ENCODE measurements around the gene KDM4F. TPM values are rescaled to one million over a fixed set of nuclear protein-coding genes. Genes with fewer than 3 reads are reported as not detected.
A peak's percentile ranks its signal among the peaks of the same experiment; 100 is the strongest.

KDM4F gene
- polyA plus RNA-seq, 1 donor from 2014 or later, result not detected

DNA sequence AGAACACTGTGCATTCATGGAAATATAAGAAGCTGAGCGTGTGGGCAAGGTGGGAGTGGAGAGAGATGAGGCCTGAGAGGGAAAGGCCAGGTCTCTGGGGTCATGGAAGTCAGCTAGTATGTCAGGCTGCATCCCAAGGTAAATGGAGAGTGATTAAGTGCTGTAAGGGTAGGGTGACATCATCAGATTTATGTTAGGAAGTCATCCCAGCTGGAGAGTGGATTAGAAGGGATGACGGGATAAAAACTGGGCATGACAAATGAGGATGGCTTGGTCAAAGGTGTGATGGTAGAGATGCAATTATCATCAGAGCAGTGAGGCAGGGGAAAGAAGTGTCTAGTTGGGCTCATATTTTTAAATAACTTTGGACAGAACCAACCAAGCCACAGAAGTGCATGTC lies 36.9 kb downstream of the KDM4F start:
- Histone ChIP-seq H3F3A (ENCODE audit: insufficient read depth, low read length, poor library complexity, severe bottlenecking) (peaks cover 9% of the 10 kb centered on the region), H3K27me3 (ENCODE audit: insufficient read depth, low read depth, low read length) (no peaks in the 10 kb centered on the region), H3K36me3 (ENCODE audit: insufficient read depth, low read length) (no peaks in the 10 kb centered on the region), H2AFZ (ENCODE audit: low read depth, low read length) (no peak overlapping the region), H3K9me2 (ENCODE audit: insufficient read depth, low read length) (no peaks in the 10 kb centered on the region), H3K79me2 (replicated peaks; ENCODE audit: insufficient read depth, low read length) (no peaks in the 10 kb centered on the region), H4K20me1 (ENCODE audit: insufficient read depth) (no peaks in the 10 kb centered on the region), H3K9ac (ENCODE audit: low read length) (no peak overlapping the region), H3K27ac (ENCODE audit: low read length) (no peak overlapping the region), H3K4me2 (ENCODE audit: low read length) (no peak overlapping the region), H3K9me3 (ENCODE audit: low read length) (no peaks in the 10 kb centered on the region), H3K4me3 (ENCODE audit: low read length) (no peak overlapping the region)
- TF ChIP-seq SMC3 (conservative IDR thresholded peaks at IDR 0.05; ENCODE audit: poor library complexity), result no peak
- no peak for TF ChIP-seq TAF1 (IDR thresholded peaks at IDR 0.05; ENCODE audit: low read depth)
- TF ChIP-seq MXI1 (conservative IDR thresholded peaks at IDR 0.05; ENCODE audit: poor library complexity, severe bottlenecking), result no peak

DNA sequence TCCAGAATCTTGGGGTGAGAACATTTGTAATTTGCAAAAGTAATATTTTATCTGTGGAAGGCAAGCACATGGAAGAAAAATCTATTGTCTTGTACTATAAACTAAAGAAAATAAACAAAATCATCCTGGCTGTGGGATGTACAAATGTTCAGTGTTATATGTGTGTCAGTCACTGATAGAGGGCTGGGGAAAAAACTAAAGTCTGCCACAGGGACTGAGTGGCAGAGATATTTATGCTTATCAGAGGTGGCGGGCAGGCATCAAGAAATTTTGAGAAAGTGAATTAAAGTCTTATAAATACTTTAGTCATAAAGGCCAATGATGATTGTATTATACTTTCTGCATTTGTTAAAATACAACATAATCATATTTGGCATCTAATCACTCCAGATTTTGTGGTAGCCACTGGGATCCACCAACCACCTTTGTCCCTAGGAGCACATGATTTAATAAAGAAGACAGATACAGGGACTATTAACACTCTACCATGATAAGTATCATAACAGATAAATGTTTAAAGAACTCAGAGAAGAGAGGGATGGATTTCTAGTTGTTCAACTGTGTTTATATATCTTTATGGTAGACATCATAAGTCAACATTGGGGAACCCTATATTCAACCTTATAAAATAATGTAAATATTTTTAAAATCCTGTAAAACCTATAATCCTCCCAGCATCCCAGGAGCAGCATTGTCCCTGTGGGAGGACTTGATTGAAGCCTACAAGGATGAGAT lies 37.8 kb downstream of the KDM4F start:
- no peak overlapping the region for H2AFZ ChIP-seq (ENCODE audit: low read depth, low read length)
- no peaks in the 10 kb centered on the region for H3K79me2 ChIP-seq (replicated peaks; ENCODE audit: insufficient read depth, low read length)
- no peaks in the 10 kb centered on the region for H3K9me2 ChIP-seq (ENCODE audit: insufficient read depth, low read length)
- no peak overlapping the region for H3K4me2 ChIP-seq (ENCODE audit: low read length)
- no peaks in the 10 kb centered on the region for H3K27me3 ChIP-seq (ENCODE audit: insufficient read depth, low read depth, low read length)
- no peaks in the 10 kb centered on the region for H3K9me3 ChIP-seq (ENCODE audit: low read length)
- H3K27ac ChIP-seq (ENCODE audit: low read length), result no peak overlapping the region
- no peaks in the 10 kb centered on the region for H3K36me3 ChIP-seq (ENCODE audit: insufficient read depth, low read length)
- TF ChIP-seq SMC3 (conservative IDR thresholded peaks at IDR 0.05; ENCODE audit: poor library complexity) (no peak), MXI1 (conservative IDR thresholded peaks at IDR 0.05; ENCODE audit: poor library complexity, severe bottlenecking) (no peak), EP300 (conservative IDR thresholded peaks at IDR 0.05; ENCODE audit: poor library complexity, severe bottlenecking) (no peak), POLR2AphosphoS5 (IDR thresholded peaks at IDR 0.05) (no peak), EZH2 (IDR thresholded peaks at IDR 0.05; ENCODE audit: borderline replicate concordance, insufficient read depth, low read length, poor library complexity, severe bottlenecking) (no peak)
- TF ChIP-seq, protein P1, sequence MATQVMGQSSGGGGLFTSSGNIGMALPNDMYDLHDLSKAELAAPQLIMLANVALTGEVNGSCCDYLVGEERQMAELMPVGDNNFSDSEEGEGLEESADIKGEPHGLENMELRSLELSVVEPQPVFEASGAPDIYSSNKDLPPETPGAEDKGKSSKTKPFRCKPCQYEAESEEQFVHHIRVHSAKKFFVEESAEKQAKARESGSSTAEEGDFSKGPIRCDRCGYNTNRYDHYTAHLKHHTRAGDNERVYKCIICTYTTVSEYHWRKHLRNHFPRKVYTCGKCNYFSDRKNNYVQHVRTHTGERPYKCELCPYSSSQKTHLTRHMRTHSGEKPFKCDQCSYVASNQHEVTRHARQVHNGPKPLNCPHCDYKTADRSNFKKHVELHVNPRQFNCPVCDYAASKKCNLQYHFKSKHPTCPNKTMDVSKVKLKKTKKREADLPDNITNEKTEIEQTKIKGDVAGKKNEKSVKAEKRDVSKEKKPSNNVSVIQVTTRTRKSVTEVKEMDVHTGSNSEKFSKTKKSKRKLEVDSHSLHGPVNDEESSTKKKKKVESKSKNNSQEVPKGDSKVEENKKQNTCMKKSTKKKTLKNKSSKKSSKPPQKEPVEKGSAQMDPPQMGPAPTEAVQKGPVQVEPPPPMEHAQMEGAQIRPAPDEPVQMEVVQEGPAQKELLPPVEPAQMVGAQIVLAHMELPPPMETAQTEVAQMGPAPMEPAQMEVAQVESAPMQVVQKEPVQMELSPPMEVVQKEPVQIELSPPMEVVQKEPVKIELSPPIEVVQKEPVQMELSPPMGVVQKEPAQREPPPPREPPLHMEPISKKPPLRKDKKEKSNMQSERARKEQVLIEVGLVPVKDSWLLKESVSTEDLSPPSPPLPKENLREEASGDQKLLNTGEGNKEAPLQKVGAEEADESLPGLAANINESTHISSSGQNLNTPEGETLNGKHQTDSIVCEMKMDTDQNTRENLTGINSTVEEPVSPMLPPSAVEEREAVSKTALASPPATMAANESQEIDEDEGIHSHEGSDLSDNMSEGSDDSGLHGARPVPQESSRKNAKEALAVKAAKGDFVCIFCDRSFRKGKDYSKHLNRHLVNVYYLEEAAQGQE (IDR thresholded peaks at IDR 0.05; ENCODE audit: borderline replicate concordance), result no peak
- no peak overlapping the region for H3K4me3 ChIP-seq (ENCODE audit: low read length)
- H3K9ac ChIP-seq (ENCODE audit: low read length), result no peak overlapping the region
- no peaks in the 10 kb centered on the region for H4K20me1 ChIP-seq (ENCODE audit: insufficient read depth)
- peaks cover 9% of the 10 kb centered on the region for H3F3A ChIP-seq (ENCODE audit: insufficient read depth, low read length, poor library complexity, severe bottlenecking)

- H2AFZ ChIP-seq (ENCODE audit: low read depth, low read length), result peak overlapping the region; percentile 61
- peak overlapping the region; percentile 69 for H3K9ac ChIP-seq (ENCODE audit: low read length)
- no peaks in the 10 kb centered on the region for H3K27me3 ChIP-seq (ENCODE audit: insufficient read depth, low read depth, low read length)
- H3F3A ChIP-seq (ENCODE audit: insufficient read depth, low read length, poor library complexity, severe bottlenecking), result peaks cover 9% of the 10 kb centered on the region
- H3K9me3 ChIP-seq (ENCODE audit: low read length), result no peaks in the 10 kb centered on the region
- TF ChIP-seq CTCF (IDR thresholded peaks at IDR 0.05; ENCODE audit: poor library complexity, severe bottlenecking) (no peak), EP300 (conservative IDR thresholded peaks at IDR 0.05; ENCODE audit: poor library complexity, severe bottlenecking) (no peak)
- peak overlapping the region; percentile 39 for H3K4me2 ChIP-seq (ENCODE audit: low read length)
- peak overlapping the region; percentile 93 for H3K4me3 ChIP-seq (ENCODE audit: low read length)
- H3K27ac ChIP-seq (ENCODE audit: low read length), result peak overlapping the region; percentile 56
- no peaks in the 10 kb centered on the region for H3K9me2 ChIP-seq (ENCODE audit: insufficient read depth, low read length)
- no peaks in the 10 kb centered on the region for H3K36me3 ChIP-seq (ENCODE audit: insufficient read depth, low read length)
- H3K79me2 ChIP-seq (replicated peaks; ENCODE audit: insufficient read depth, low read length), result no peaks in the 10 kb centered on the region
- no peaks in the 10 kb centered on the region for H4K20me1 ChIP-seq (ENCODE audit: insufficient read depth)
These were observed 39.9 kb downstream of the KDM4F start for GRCh38 chr11:95088946-95089619.

Measured in neural cell (in vitro differentiated cells).